ENCODE results near the gene SRXN1.

The SRXN1 gene

DNA sequence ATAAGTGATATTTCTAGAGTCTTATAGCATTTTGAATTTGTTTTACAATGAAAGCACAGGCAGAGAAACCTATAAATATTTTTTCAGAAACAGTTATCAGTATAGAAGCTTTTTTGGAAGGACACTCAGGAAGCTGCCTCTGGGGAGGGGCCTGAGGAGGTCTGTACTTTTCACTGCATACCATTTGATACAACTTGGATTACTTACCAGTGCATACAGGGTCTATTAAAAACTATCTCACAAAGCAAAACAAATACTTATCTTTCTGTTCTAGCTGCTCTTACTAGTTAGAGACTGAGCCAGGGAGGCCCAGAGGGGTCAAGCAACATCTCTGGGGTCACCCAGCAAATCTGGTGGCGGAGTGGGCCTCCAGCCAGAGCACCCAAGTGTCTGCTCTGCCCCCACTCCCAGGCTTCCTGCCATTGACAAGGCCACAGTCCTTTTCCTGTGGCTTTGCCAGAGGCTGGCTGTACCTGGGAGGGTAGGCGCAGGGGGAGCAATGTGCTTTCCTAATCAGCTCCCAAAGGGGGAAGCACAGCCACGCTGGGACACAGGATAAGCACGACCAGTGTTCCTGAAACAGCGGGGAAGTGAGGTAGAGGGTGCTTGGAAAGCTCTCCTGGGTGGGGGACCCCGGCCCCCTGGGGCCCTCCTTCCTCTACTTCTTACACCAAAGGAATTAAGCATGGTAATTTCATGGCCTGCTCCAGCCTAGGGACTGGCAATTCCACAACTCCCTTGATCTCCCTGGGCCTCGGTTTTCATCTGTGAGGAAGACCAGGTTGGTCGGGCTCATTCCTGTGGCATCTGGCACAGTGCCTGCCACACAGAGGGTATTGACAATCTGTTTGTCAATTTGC, 50.7 kb downstream of the SRXN1 start:
- no peak for DNase-seq

- DNase-seq, result no peak
Measured at GRCh38 chr20:600736-601135, 52.3 kb downstream of the SRXN1 start.

- DNase-seq, result no peak
Measured at GRCh38 chr20:600141-600540, 52.9 kb downstream of the SRXN1 start.

GRCh38 chr20:598133-598850, 54.7 kb downstream of the SRXN1 start:
- DNase-seq, result no peak

GRCh38 chr20:597560-597959, 55.4 kb downstream of the SRXN1 start:
- DNase-seq, result no peak
